H1 (cell line): ENCODE data around the gene MBP. TPM values are rescaled to one million over a fixed set of nuclear protein-coding genes. Genes with fewer than 3 reads are reported as not detected.

ENCODE experiments used
- SRF ChIP-seq: IDR thresholded peaks from 2 replicates; pipeline ENCODE4 v1.6.1; 2011; ENCODE audit warnings: mild to moderate bottlenecking, low read depth, low read length, moderate library complexity
- YY1 ChIP-seq: IDR thresholded peaks from 2 replicates; pipeline ENCODE4 v1.6.1; 2011; ENCODE audit warnings: low read depth, mild to moderate bottlenecking, low read length
- polyA plus RNA-seq, 7 experiments: library from polyadenylated mRNA; depleted of rRNA in 3 of 7; stranded (reverse) in 5 of 7; unstranded in 2 of 7; fragments of >200 nt in 5 of 7; fragments of 200-250 nt in 2 of 7; gene quantifications; 1 replicate in 5 of 7; 2 replicates in 1 of 7; 4 replicates in 1 of 7; pipeline versions ENCODE4 v1.2.1 to v1.2.3, GENCODE V29; 2011 to 2013; ENCODE audit warnings: missing spikeins in 2 of 7, mixed read lengths in 2 of 7
- total RNA-seq: library from RNA; stranded (reverse); fragmentation: NEBNext Ultra II Directional; extraction: Animal tissue kit (Norgen Biotek cat#: 25700); gene quantifications from 2 replicates; pipeline ENCODE4 v1.2.1, GENCODE V29; 2021

Gene MBP
- total and polyA plus RNA-seq, 2 of the 8 experiments (the other 6 are each of a cell fraction or from before 2014, with no cell fraction given) = 7.7 to 19.2 TPM

GRCh38 chr18:77144046-77144445 lies 11.5 kb upstream of the MBP start (continued):
- TF ChIP-seq SRF (no peak), YY1 (no peak)
